Right kidney (tissue), 1 donor: ENCODE data around the gene ZBTB44.
"Not testable (repeated sequence)": the region's sequence is repeated elsewhere in the genome, so short reads cannot be mapped to it uniquely, and the experiment has no call there.

Experiments used
- DNase-seq: peaks from one replicate; pipeline ENCODE4 v3.0.0-alpha.2; 2016

ZBTB44 gene

DNA sequence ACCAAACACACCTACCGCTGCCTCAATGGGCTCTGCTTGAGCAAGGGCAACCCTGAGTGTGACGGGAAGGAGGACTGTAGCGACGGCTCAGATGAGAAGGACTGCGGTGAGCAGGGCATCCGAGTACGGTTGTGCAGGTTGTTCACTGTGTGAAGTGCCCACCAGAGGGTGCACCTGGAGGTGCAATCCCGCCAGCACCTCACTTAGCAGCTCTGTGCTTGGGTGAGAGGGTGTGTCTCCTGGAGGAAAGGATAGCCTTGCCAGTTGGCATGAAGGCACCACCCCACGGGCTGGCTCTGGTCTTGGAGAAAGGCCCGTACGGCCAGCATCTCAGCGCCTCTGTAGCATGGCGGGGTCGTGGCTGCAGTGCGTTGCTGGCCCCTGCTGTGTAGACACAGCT is 115.8 kb downstream of the ZBTB44 start:
- DNase-seq = no peak

DNA sequence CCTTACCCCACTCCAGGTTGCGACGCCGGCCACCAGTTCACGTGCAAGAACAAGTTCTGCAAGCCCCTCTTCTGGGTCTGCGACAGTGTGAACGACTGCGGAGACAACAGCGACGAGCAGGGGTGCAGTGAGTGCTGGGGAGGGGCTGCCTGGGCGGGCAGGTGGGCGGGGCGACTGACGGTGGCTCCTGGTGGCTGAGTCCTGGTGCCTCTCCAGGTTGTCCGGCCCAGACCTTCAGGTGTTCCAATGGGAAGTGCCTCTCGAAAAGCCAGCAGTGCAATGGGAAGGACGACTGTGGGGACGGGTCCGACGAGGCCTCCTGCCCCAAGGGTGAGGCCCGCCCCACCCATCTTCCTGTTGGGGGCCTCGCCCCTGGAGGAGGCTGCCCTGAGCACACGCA is 116.4 kb downstream of the ZBTB44 start:
- no peak for DNase-seq

DNA sequence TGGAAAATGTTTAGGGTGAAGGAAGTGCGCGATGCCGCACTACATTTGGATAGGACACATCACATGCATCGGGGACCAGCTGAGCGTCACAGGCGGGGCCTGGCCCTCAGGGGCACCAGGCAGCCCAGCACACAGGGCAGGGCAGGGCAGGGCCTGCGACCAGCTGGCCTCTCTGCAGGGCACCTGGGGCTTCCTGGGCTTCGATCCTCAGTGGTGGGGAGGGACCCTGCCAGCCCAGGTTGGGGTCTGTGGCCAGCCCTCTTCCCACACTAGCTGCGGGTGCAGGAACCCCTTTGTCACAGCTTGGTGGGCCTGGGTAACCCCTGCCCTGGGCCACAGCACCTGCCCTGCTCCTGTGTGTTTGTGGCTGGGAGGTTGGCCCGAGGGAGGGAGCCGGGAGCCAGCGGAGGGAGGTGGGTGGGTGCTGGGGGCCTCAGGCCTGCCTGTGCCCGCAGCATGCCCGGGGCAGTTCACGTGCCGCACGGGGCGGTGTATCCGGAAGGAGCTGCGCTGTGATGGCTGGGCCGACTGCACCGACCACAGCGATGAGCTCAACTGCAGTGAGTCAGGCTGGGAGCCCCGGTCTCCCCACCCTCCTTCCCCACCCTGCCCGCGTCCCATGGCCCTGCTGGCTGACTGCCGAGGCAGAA is 117.2 kb downstream of the ZBTB44 start:
- no peak for DNase-seq

DNA sequence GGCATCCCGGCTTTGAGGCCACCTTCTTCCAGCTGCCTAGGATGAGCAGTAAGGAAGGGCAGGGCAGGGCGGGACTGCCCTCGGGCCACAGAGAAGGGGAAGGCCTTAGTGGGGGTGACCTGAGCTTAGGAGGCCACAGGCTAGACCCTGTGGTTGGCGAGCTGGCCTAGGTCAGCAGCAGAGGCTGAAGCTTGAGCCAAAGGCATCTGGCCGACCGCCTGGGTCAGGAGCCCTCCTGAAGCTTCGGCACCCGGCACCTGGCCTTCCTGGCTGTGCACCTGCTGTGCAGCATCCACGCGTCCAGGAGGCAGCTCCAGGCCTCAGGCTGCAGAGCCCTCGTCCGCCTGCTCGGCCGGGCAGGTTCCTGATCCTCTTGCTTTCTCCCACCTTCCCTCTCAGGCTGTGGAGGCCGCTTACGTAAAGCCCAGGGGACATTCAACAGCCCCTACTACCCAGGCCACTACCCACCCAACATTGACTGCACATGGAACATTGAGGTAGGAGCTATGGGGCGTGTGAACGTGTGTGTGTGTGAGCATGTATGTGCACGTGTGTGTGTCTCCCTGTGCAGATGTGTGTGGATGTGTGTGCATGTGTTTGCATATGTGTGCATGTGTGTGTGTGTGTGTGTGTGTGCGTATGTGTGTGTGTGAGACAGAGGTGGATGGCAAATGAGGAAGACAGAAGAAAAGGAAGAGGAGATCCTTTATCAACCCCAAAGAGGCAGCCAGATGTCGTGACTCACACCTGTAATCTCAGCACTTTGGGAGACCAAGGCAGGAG is 120.3 kb downstream of the ZBTB44 start:
- no peak for DNase-seq

DNA sequence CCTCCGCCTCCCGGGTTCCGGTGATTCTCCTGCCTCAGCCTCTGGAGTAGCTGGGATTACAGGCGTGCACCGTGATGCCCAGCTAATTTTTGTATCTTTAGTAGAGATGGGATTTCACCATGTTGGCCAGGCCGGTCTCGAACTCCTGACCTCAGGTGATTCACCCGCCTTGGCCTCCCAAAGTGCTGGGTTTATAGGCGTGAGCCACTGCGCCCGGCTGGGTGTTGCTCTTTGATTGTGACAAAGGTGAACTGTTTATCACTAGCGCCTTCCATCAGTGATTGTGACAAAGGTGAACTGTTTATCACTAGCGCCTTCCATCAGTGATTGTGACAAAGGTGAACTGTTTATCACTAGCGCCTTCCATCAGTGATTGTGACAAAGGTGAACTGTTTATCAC is 121.2 kb downstream of the ZBTB44 start:
- DNase-seq = not testable (repeated sequence)

DNA sequence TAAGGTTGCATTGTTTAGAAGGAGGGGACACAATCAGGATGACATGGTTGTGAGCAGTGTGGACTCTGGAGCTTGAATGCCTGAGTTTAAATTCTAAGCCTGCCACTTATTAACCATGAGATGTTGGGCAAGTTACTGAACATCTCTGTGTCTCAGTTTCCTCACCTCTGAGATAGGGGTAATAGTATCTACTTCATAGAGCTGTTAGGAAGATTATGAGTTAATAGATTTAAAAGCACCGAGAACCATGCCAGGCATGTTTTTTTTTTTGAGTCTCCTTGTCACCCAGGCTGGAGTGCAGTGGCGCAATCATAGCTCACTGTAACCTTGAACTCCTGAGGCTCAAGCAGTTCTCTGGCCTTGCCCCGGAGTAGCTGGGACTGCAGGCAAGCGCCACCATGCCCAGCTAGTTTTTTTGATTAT is 121.9 kb downstream of the ZBTB44 start:
- DNase-seq = no peak

DNA sequence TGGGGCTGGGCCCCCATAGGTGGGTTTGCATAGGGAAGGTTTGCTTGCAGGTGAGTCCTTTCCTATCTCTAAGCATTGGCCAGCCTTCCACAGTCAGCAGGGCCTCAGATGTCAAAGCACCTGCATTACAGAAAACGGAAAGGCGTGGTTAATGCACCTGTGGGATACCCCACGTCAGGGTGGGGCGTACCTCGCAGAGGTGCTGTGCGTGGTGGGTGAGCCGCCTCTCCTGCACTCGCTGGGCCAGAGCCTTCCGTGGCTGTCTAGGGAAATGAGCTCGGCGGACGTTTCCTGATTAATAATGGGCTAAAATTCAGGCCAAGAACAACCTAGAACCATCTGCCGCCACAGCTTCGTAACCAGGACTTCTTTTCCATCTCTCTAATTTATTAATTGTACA is 122.8 kb downstream of the ZBTB44 start:
- no peak for DNase-seq

DNA sequence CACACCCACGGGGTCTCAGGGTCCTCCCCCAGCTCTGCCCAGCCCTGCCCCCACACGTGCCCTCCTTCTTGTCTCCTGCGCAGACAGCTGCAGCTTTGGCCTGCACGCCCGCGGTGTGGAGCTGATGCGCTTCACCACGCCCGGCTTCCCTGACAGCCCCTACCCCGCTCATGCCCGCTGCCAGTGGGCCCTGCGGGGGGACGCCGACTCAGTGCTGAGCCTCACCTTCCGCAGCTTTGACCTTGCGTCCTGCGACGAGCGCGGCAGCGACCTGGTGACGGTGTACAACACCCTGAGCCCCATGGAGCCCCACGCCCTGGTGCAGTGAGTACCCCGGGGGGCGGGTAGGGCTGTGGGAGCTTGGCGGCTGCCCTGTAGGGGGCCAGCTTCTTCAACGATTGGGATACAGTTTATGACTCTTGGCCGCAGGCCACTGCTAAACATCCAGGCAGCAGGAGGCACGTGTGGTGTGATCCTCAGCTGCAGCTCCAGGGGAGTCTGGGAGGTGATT is 124.3 kb downstream of the ZBTB44 start:
- DNase-seq = no peak

DNA sequence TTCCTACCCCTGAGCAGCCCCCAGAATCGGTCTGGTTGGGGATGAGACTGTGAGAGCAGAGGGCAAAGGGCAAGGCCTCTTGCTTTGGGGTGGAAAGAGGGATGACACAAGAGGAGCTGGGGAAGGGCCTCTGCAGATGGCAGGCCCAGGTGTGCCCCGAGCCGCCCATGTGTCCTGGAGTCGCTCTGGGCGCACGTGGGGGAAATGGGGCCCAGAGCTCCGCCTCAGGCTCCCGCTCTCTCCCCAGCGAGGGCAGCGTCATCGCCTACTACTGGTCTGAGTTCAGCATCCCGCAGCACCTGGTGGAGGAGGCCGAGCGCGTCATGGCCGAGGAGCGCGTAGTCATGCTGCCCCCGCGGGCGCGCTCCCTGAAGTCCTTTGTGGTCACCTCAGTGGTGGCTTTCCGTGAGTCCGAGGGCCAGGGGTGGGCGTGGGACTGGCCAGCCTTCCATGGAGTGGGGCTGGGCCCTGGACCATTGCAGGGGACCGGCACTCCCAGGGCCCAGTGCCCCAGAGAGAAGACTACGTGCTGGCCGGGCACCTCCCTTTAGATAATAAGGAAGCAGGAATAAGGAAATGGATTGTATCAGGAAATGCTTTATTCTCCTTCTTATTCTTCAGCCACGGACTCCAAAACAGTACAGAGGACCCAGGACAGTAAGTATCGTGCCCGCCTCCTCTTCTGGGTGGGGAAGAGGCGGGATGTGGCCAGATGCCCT is 125.1 kb downstream of the ZBTB44 start:
- no peak for DNase-seq

DNA sequence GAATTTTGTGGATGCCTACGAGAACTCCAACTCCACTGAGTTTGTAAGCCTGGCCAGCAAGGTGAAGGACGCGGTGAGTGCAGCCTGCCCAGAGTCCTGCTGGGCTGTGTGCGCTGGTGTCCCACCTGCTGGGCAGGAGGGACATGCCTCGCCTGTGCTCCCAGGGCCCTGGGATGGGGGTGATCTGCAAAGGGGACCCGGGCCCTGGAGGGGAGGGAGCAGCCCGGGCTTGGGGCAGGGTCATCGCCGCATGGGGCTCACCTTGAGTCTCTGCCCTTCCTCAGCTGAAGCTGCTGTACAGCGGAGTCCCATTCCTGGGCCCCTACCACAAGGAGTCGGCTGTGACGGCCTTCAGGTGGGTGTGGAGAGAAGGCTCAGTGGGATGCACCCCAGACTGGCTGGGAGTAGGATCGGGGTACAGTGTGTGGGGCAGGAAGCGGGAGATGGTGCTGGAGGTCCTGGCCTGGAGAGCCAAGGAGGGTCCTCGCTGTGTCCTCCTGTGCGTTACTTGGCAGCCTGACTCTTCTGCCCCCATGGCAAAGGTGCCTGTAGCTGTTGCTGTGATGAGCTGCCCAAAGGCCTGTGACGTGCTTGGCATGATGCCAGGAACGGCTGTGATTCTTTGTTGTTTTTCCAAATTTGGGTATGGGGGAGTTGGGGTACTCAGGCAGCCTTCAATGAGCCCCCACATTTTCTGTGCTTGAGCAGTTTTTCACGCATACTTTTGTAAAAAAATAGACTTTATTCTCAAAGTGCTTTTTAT is 126.0 kb downstream of the ZBTB44 start:
- no peak for DNase-seq

DNA sequence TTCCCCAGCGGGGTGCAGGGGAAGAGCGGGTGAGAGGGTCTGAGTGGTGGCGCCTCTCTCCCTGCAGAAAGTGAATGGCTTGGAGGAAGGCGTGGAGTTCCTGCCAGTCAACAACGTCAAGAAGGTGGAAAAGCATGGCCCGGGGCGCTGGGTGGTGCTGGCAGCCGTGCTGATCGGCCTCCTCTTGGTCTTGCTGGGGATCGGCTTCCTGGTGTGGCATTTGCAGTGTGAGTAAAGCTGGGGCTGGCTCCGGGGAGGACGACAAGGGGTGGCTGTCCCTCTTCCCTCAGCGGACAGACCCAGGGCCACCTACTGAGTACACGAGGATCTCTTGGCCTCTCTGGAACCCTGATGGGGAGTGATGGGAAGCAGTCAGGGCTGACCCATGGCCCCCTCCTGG is 126.7 kb downstream of the ZBTB44 start:
- no peak for DNase-seq

DNA sequence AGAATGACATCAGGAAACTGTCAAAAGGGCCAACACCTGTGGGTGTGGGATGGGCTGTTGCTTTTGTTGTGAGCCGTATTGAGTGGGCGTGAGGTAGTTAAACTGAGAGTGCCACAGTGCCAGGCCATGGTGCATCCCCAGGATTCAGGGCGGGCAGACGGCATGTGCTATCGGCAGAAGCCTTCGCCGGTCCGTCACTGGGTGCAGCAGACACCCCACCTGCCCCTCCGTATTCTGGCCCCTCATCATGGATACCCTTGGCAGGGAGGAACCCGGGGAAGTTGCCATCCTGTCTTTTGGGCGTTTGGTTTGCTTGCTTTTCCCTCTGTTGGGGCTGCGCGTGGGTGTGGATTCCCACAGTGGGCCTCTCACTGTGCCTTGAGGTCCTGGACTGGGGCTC is 127.6 kb downstream of the ZBTB44 start:
- DNase-seq = no peak

DNA sequence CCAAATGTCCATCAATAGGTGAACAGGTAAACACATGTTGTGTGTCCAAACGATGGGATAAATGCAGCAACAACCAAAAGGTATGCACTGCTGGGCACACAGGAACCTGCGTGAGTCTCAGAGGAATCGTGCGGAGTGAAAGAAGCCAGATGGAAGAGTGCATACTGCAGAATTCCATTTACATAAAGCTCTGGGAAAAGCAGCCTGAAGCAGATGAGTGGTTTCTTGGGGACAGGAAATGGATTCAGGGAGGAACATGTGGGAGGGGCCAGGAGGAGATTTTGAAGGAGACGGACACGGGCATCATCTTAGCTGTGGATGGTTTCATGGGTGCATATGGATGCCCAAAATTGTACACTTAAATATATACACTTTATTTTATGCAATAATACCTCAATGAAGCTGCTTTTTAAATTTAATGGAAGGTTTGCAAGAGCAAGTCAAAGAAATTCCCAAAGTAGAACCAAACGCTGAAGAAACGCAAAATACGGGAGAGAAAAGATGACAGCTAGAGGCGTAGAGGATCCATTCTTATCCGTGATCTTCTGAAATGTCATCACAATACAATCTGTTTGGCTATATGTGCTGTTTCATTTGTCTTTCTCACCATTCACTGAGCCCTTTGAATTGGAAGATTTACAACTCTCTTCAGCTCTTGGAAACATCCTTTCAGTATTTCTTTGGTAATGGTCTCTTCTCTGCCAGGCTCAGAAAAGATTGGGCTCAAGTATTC is 130.7 kb downstream of the ZBTB44 start:
- DNase-seq = no peak

DNA sequence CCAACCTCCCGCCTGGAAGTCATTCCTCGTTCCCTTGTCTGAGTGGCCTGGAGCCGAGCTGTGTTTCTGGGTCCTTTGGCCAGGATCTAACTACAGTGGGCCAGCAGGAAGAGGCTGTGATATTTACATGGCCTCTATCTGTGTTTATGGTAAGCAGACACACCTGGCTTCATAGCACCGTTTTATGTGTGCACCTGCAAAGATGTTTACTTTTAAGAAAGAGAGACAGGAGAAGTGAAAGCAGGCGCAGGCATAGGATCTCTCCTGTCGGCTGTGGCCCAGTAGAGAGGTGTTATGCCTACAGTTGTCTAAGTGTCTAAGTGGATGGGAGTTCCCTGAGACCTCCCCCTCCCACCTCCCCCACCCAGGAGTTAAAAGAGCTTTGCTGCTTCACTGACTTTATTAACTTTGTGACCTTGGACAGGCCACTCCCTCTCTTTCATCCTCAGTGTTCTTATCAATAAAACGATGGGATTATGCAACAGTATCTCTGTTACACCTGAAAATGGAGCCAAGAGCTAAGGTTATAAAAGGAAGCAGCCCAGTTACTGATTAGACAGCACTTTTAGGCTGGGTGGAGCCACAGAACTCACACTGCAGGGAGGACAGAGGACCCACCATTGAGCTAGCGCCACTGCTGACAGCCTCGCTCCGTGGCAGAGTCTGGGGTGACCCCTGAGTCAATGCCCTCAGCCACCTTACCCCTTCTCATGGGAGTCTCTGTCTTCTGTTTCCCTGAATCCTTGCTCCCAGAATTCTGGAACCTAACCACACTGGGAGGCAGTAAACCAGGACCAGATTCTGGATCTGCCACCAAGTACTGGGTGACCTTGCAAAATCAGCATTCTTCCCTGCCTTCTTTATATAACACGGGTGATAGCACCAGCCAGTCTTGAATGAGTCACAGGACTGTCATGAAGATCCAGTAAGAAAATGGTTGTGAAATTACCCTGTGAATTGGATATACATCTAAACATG is 133.1 kb downstream of the ZBTB44 start:
- DNase-seq = peak; percentile 58

DNA sequence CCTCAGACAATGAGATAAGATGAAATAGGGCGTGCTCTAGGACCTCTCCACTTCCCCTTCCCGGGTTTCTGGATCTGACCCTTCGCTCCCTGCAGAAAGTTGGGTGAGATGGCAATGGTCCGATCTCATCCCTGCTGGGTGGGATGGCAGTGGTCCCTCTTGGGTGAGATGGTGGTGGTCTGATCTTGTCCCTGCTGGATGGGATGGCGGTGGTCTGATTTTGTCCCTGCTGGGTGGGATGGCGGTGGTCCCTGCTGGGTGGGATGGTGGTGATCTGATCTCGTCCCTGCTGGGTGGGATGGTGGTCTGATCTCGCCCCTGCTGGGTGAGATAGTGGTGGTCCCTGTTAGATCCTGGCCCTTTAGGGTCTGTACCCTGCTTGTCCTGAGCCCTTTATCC is 133.8 kb downstream of the ZBTB44 start:
- DNase-seq = no peak

DNA sequence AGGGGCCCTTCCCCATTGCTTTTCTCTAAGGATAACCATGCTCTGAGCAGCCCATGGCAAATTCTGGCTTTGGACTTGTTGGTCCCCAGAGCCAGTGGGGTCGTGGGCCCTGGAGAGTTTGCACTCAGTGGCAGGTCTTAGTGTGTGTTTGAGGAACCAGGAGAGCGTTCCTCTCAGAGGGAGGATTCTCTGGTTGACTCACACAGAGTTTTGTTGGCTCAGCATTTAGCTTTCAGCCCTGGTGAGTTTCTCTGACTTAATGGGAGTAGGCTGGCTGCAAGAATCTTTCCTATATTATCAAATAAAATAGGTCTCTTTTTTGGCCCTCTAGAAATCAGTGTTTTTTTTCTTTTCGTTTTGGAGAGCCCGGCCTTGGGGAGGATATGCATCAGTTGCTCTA is 134.2 kb downstream of the ZBTB44 start:
- DNase-seq = peak; percentile 43

DNA sequence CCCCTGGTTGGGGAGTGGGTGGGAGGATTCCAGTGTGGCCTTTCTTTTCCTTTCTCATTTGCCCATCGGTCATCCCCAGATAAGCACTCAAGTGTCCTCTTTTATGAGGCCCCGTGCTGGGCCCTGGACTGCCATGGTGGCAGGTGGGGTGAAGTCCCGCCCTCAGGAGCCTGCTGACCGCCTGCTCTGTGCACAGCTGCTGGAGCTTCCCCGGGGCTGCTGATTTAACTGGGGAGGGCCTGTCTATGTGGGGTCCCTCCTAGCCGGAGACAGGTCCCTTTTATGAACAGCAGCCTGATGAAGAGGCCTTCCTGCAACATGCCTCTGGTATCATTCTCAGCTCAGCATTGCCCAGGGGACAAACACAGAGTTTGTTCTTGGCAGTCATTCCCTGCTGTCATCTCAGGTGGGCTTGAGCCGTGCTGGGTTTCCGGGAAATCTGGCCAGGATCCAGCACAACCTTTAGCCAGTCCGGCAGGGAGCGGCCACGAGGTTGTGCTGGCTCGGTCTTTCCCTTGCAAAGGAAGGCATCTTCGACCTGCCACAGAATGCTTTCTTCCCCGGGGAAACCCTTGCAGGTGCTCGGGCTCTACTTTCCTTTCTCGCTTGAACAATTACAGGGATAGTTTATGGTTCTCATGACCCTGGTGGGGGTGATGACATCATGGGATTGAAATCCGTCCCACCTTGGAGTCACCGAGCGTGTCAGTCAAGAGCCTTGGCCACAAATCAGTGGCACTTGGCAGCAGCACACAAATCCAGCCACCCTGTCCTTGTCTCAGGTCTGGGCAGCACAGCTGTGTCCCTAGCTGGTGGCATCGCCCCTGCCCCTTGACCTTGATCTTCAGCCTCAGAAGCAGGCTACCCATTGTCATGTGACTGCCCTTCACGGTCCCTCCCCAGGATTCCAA is 135.1 kb downstream of the ZBTB44 start:
- DNase-seq = peak; percentile 65

DNA sequence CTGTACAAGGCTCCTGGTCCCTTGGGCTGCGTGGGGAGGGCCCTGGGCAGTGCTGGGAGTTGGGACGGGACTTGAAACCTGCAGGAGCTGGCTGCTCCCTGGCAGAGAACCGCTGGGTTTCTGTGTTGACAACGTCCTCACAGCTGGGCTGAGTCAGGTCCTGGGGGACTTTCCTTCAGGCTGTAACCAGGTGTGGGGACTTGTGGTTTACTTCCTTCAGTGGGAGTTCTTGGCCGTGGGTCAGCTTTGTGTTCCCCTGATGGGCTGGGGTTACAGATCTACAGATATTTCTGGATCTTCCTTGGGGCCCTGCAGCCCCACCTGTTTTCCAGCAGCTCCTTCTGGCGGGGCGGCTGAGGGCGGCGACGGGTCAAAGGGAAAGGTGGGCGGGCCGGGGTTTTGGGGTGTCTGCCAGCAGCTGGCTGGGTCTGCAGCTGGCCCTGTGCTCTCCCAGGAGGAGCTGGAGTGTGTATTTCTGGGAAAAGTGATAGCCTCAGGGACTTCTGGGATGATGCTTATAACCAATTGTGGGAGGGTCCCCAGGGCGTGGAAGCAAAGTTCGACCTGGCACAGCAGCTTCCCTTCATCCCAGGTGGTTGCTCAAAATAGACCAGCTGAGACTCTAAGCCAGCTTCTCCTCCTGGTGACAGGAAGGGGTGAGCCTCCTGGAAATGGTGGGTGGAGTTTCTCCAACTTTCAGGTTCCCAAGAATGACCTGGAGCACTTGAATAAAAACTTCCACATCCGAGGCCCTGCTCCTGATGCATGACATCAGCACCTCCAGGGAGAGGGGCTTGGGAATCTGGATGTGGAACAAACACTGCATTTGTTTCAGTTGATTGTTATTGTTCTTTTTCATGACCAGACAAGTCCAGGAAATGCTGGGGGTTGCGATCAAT is 136.0 kb downstream of the ZBTB44 start:
- peak; percentile 20 for DNase-seq
